HG03025 (cell line): ENCODE measurements around the gene NUDT4B.
"Not testable (repeated sequence)": the region's sequence is repeated elsewhere in the genome, so short reads cannot be mapped to it uniquely, and the experiment has no call there.

Source experiments
- ATAC-seq: cut with Tn5 transposase; IDR thresholded peaks from one replicate; pipeline ENCODE4 v1.9.1; 2021; ENCODE audit warnings: mild to moderate bottlenecking, moderate library complexity; ENCODE audit not compliant: unreplicated experiment, low FRiP score

The NUDT4B gene

DNA sequence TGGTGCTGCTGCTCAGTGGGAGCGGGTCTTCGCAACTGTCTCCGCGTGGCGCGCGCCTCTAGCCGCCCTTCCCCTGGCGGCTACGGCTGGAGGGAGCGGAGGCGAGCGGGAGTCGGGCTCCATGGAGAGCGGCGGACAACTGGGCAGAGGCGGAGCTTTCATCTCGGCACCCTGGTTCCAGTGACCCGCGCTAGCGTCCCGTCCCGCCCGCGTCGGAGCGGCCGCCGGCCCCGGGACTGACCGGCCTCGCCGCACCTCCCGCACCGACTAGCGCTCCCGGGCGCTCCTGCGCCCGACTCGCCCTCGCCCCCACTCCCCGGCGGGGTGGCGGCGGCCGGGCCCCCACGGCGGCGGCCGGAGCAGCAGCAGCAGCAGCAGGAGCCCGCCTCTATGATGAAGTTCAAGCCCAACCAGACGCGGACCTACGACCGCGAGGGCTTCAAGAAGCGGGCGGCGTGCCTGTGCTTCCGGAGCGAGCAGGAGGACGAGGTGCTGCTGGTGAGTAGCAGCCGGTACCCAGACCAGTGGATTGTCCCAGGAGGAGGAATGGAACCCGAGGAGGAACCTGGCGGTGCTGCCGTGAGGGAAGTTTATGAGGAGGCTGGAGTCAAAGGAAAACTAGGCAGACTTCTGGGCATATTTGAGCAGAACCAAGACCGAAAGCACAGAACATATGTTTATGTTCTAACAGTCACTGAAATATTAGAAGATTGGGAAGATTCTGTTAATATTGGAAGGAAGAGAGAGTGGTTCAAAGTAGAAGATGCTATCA is at the start of gene NUDT4B:
NUDT4B (plus strand) TSS at position 212 of the 772 bp plus-strand sequence; CDS start at position 391, 179 bp downstream.
- peak; percentile 31 for ATAC-seq

DNA sequence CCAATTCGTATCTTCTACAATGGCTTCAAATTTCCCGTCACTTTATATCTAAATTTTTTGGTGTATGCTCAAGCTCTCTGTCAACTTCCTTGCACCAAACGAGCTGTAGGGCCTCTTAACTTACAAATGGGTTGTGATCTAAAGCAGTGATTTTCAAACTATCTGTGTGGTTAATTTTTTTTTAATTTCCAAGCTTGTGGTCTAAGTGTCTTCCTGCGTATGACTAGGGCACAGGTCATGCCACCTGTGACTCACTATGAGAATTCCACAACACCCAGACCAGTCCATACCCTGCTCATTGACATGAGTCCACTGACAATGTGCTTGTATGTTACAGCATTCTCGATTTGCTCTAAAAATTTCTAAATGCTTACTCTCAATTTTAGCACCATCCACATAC is 49.2 kb upstream of the NUDT4B start:
- not testable (repeated sequence) for ATAC-seq

DNA sequence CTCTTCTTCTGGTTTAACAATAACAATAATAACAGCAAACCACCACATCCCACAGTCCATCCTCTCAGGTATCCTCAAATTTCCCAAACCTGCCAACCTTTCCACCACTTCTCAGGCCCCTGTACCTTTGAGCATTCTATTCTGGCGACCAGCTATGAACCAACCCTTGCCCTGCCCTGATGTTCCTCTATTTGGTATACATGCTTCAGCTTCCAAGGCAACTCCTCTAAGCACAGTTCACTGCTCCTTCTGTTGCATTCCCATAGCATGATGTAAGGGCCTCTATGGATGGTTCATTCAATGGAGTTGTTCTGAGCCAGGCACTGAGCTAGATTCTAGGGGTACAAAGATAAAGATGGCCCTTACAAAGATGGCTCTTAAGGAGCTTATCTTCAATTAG is 46.3 kb upstream of the NUDT4B start:
- ATAC-seq = not testable (repeated sequence)

DNA sequence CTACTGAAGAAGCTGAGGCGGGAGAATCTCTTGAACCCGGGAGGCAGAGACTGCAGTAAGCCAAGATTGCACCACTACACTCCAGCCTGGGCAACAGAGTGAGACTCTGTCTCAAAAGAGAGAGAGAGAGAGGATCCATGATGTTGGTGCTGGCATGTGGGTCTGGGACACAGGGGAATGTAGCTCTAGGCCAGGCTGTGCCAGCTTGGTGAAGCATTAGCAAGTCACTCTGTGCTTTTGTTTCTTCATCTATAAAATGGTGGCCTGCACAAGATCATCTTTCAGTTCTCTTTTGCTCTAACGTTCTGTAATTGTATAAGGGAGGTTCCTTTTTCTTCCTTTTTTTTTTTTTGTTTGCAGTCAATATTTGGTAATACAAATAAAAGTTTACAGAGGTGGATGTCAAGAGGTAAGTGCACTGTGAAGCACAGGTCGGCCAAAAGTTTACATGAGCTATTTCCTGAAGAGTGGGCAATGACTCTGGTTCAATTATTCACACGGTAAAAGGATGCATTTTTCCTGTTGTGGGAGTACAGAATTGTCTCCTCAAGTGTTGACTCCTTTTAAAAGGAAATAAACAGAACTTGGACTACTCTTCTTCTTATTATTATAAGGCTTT is 44.5 kb upstream of the NUDT4B start:
- not testable (repeated sequence) for ATAC-seq

DNA sequence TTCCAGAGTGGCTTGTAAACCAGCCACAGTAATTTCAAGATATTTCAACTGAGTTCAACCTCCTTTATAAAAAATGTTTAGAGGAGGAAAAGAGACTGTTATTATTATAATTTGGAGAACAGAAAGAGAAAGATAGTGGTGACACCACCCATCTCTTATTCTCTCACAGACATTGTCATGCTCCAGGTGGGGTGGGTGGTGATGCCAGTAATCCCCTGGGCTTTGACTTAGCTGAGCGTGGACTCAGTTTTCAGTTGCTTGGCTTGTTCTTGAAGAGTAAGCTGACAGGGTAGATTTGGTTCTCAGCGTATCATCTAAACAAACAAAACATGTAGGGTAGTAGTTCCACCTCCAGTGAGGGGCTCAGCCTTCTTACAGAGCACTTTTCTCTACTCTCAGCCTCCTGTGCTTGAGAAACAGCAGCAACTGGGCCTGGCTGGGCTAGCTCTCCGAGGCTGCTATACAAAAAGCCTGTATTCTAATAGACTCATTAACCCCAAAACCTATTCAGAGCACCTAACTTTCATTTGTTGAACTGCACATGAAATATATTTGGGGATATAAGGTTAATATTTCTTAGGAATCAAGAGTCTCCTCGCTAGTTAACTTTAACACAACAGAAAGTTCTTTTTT is 43.1 kb upstream of the NUDT4B start:
- not testable (repeated sequence) for ATAC-seq

DNA sequence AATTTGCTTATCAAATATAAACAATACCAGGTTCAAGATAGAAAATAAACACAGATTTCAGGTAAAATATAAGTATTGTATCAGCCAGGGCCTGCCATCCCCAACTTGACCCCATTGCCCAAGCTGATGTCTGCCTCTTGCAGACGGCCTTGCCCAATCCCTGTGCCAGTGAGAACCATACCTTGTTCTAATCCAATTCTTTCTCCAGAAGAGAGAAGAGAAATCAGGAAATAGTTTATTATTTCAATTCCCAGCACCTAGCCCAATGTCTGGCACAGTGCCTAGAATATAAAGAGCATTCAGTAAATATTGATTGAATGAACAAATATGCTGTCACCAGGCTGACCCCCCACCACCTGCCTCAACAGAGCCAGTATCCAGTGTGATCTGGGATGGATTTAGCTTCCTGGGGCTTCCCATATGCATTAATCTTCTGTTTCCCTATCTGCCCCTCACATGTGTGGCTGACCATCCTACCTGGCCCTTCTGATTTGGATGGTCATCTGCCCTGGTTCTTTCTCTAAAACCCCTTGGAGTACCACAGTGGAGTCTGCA is 39.7 kb upstream of the NUDT4B start:
- not testable (repeated sequence) for ATAC-seq

DNA sequence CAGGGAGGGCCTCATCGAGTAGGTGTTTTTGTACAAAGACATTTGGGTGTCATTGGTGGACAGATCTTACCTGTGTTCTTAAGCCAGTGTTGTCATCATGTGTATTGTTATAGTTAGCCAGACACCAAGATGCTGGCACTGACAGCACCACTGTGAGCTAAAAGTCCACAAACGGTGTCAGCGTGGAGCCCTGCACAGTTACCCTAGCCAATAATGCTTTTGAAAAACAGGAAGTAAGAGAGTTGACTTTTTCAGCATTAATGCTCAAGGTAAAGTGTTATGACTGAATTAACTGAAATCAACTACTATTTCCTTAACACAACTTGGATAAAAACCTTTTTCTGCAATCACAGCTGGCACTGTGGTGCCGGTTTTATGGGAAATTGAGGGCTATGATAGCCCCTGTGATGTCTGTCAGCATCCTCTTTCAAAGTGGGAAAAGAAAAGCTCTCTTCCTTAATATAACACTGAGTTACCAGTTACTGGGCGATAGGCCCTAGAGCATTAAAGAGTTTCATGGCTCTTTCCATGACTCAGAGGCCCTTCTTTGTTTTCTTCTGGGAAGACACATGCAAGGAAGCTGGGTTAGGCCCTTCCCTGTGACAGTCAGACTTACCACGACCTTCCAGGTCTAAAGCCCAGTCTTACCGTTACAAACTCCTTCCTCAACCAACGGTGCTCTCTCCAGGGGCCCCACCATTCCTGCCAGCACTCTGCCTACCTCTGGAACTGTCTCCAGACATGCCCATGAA is 37.6 kb upstream of the NUDT4B start:
- not testable (repeated sequence) for ATAC-seq

DNA sequence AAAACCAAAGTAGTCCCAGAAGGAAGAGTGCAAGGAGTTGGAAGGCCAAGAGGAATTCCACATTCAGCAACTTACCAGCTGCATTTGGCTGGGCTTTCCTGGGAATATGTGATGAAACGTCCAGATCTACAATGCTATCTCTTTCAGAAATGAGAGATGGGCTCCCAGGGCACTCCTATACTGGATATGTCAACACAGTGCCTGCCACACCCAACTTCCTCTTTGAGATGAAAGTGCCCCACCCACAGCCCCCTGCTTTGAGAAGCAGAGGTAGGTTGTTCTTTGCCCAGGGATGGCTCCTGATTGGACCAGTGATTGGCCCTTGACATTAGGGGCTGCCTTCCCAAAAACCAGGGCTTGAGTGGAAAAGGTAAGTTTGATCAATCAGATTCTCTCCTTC is 36.2 kb upstream of the NUDT4B start:
- not testable (repeated sequence) for ATAC-seq

DNA sequence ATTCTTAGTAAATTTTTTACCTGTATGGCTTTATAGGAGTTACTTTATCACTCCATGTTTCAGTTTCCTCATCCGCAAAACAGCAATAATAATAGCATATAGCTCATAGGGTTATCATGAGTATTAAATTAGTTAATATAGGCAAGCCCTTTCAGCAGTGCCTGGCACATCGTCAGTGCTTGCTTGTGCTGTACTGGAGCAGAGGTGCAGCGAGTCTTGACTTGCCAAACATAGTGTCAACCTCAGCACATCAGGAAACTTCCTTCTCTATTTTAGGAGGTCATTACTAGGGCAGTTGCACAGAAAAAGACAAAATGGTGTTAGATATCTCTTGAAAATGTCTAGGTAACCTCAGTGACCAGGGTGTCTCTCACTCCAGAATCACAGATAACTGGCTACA is 33.1 kb upstream of the NUDT4B start:
- ATAC-seq = not testable (repeated sequence)

DNA sequence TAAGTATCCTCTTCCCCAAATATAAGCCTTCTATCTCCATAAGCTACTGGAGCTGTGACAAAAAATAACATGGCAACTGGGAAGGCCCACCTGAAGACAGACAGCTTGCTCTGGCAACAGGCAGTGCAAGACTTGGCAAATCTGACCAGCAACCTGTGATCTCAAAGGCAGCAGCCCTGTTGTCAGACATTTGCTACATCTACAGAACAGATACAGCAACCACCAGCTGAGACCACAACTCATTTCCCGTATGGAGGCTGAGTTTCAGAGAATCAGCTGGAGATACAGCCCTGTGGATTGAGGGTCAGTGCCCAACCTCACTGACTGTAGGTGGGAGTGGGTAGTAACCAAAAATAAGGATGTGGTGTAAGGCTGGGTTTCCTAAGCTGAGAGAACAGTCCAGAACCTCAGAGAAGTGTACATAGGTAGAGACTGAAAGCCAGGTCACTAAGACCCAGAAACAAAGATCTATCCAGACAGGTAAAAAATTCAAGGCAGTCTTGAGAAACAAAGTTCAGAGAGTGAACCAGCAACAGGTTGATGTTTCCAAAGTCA is 31.5 kb upstream of the NUDT4B start:
- ATAC-seq = not testable (repeated sequence)

DNA sequence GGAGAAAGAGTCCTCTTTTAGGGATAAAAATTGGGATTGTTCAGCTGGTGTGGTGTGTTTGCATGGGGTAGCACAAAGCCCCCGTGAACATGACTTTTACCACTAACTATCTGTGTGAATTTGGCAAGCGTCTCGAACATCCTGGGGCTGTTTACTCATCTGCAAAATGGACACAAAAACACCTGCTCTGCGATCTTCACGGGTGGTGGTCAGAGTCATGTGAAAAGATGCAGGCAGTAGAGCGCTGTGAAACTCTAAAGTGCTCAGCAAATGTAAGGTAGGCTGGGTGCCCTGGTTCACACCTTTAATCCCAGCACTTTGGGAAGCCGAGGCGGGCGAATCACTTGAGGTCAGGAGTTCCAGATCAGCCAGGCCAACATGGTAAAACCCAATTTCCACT is 27.7 kb upstream of the NUDT4B start:
- ATAC-seq = not testable (repeated sequence)

DNA sequence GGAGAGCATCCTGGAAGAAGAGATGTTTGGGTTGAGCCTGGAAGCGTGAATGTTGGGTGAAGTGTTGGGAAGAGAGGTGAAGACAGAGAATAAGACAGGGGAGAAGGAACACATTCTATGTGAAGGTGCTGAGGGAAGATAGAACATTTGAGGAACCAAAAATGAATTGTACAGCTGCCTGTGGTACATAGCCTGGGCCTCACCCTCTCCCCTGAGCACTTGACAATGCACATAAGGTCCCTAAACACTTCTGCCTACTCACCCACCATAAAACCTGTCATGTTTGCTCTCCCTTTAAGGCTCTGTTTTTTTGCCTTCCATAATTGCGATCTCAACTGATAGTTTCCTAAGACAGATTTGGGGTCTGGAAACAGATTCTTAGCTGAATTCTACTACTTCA is 25.8 kb upstream of the NUDT4B start:
- not testable (repeated sequence) for ATAC-seq

DNA sequence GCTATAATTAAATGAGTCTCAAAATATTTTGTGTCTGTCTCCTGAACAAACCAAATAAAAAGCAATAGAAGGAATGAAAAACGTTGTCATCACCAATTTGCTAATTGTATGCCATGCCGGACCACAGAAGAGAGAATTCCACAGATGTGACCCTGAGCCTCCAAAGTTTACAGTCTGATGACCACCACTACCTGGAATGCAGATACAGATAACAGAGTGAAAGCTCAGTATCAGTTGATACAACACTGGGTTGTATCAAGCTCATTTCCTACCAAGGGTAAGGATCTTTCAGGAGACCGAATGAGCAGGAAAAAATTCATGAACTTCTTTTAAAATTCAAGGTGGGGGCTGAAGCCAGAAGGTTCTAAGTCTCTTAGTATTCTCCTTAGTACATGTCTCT is 25.1 kb upstream of the NUDT4B start:
- not testable (repeated sequence) for ATAC-seq

DNA sequence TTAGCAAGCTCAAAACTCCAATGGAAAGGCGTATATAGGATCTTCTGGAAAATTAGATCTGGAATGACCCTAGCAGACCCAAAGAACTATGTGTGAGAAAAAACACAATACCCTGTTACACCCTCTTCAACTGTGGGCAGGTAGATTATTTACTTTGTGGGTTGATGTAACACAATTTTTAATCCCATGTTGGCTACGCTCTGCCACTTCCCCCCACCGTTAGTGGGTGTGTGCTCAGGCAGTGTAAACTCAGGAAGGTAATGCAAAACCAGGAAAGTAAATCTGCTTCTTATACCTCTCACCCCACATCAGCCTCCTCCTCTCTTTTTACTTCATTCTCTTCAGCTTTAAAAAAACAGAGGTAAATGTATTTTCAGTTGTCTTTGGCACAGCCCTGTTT is 23.7 kb upstream of the NUDT4B start:
- not testable (repeated sequence) for ATAC-seq

DNA sequence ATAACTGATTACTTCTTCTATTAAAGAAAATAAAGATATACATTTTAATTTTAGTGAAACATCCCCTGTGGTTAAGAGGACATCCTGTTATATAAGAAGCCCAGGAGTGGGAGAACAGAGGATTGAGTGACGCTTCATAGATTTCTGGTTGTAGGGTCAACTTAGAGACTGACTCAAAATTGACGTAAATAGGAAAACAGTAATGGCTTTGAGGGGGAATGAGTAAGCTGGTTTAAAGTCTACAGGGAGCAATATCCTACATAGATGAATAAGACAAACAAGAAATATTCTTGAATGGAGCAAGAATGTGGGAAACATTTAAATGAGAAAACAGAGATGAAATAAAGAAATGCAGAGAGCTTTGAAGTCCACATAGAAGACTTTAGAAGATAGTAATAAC is 20.7 kb upstream of the NUDT4B start:
- not testable (repeated sequence) for ATAC-seq

DNA sequence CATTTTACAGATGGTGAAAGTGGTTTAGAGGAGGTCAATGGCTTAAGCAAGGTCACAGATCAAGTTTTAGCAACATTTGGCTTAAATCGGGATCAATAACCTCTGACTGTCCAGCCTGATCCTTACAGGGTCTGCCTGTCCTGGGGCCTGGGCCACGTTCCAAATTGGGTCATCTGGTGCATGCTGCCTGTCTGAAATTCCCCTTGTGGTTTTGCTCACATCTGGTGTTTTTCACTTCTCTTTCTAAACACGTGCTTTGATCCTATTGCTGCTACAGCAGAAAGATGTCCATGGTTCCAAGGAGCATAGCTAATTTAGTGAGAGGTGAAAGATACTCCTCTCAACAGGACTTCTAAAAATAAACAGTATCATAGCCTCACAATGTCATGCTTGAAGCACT is 19.4 kb upstream of the NUDT4B start:
- not testable (repeated sequence) for ATAC-seq

DNA sequence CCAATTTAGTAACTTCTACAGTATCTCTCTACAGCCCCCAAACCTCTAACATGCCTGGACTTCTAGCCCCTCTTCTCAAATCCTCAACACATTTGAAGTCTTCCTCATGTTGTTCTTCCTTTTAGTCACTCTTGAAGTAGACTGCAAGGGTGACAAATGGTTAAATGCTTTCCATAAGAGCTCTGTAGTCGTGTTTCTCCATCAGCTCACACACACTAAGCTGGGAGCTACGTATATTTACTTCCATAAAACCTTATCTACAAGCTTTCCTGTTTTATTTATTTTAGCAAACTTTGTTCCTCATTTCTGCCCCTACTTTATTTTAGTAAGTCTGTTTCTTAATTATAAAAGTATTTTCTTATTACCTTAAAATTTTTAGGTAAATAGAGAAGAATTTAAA is 19.0 kb upstream of the NUDT4B start:
- not testable (repeated sequence) for ATAC-seq

DNA sequence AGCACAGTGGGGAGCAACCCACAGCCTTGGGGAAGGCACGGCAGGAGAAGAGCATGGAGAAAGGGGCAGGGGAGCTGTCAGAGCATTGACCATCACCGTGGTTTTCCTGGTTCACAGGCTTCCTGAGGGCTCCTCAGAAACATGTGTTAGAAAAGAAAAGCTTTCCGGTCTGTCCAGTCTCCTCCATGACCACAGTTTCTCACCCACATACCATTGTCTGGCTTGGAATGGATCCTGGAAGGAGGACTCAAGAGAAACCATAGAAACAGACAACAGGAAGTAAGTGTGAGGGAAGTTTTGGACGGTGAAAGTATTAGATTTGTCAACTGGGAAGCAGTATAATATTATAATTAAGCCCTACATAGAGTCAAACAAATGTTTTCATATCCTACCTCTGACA is 16.3 kb upstream of the NUDT4B start:
- not testable (repeated sequence) for ATAC-seq

DNA sequence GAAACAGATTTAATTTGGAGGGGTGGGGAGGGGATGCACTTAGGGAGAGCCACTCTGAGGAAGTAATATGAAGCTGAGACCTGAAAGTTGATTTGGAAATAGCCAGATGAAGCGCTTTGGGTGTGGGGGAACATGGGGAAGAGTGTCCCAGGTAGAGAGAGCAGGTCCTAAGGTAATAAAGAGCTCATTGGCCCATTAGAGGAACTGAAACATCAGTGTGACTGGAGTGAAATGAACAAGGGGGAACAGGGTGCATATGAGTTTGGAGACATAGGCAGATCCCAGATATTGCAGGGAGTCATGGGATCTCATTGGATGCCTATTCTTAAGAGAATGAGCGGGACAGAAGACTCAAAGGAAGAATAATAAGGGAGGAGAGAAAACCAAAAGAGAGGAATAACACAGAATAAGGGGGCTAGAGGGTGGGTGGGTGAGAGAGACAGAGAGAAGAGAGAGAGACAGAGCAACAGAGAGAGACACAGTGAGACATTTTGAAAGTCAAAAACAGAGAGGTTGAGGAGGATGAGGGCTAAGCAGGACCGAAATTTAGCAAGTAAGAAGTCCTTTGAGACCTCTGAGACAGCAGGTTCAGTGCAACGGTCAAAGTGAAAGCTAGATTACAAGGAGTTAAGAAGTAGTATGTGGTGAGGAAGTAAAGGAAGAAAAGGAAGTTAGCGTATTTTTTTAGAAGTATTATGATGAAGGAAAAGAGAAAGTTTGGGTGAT is 14.8 kb upstream of the NUDT4B start:
- not testable (repeated sequence) for ATAC-seq

DNA sequence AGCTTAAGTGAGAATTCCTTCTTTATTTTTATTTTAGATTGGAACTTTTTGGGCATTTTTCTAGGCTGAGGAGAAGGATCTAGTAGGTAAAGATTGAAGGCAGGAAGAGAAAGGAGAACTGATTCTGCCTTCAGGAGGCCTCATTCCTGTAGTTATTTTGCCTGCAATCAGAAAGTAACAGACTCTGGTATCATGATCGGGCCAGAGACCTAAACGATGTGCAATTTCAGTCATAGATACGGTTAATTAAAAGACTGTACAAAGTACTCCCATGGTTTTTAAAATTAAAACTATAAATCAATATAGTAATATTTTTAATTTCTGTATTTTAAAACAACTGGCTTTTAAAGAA is 14.3 kb upstream of the NUDT4B start:
- not testable (repeated sequence) for ATAC-seq
